ENCODE results near the gene VRK2. TPM values are rescaled to one million over a fixed set of nuclear protein-coding genes. Genes with fewer than 3 reads are reported as not detected.
"Not testable (repeated sequence)": the region's sequence is repeated elsewhere in the genome, so short reads cannot be mapped to it uniquely, and the experiment has no call there.

The VRK2 gene
- total RNA-seq, 1 donor from 2014 or later: 25.6 TPM

DNA sequence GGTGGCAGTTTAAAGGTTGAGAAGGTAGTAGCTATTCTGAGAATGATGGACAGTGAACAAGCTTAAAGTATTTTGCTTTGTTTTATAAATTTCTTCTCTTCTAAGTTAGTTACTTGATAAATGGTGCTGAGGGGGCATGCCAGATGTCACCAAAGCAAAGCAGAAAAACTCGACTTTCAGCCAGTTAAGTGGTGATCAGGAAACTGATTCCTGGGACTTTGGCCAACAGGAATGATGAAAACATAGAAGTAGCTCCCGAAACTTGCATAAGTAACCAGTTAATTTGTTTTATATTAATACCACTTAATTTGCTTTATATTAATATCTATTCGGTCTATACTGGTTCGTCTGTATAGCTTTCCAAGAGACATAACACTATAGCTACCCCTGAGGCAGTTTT is 111.9 kb downstream of the VRK2 start:
- peaks cover 15% of the 10 kb centered on the region for H3K36me3 Mint-ChIP-seq (ENCODE audit: low read depth)

DNA sequence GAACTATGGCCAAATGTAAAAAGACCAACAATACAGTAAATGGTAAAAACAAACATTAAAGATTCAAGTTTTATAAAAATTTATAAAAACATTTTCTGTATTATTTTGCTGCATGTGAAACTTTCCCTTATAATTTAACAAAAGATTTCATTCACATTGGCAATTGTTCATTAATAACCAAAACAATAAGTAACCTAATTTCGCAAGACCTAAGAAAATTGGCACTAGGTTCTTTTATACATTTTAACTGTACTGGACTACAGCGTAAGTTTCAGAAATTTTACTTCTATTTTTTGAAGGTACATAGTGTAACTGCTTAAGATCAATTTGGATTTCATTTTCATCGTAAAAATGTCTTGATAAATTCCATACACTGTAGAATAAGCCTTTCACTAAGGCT is 117.3 kb downstream of the VRK2 start:
- Mint-ChIP-seq H3K36me3 (ENCODE audit: low read depth) (peaks cover 11% of the 10 kb centered on the region), H3K4me3 (no peak overlapping the region), H3K27me3 (ENCODE audit: insufficient read depth) (no peaks in the 10 kb centered on the region), H3K4me1 (ENCODE audit: low read depth) (no peaks in the 10 kb centered on the region), H3K27ac (no peak overlapping the region), H3K9me3 (no peaks in the 10 kb centered on the region)
- intact Hi-C loops (cut with micrococcal nuclease): no loop called here
- no peak for DNase-seq (ENCODE audit: low spot score)

More for the DNA sequence above, 111.9 kb downstream of the VRK2 start:
- no peaks in the 10 kb centered on the region for H3K4me1 Mint-ChIP-seq (ENCODE audit: low read depth)
- intact Hi-C loops (cut with micrococcal nuclease): no loop called here
- no peak overlapping the region for H3K27ac Mint-ChIP-seq
- no peaks in the 10 kb centered on the region for H3K27me3 Mint-ChIP-seq (ENCODE audit: insufficient read depth)
- DNase-seq (ENCODE audit: low spot score): no peak
- H3K9me3 Mint-ChIP-seq: no peaks in the 10 kb centered on the region
- H3K4me3 Mint-ChIP-seq: no peak overlapping the region

DNA sequence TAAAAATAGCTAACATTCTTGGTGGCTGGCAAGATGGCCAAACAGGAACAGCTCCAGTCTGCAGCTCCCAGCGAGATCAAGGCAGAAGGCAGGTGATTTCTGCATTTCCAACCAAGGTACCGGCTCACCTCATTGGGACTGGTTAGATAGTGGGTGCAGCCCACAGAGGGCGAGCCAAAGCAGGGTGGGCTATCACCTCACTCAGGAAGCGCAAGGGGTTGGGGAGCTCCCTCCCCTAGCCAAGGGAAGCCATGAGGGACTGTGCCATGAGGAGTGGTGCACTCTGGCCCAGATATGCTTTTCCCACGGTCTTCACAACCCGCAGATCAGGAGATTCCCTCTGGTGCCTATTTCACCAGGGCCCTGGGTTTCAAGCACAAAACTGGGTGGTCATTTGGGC is 121.5 kb downstream of the VRK2 start:
- DNase-seq (ENCODE audit: low spot score); H3K27ac Mint-ChIP-seq; H3K4me1 Mint-ChIP-seq (ENCODE audit: low read depth); intact Hi-C loops (cut with micrococcal nuclease); H3K36me3 Mint-ChIP-seq (ENCODE audit: low read depth); H3K27me3 Mint-ChIP-seq (ENCODE audit: insufficient read depth); H3K4me3 Mint-ChIP-seq: not testable (repeated sequence)
- H3K9me3 Mint-ChIP-seq: peaks cover 14% of the 10 kb centered on the region

DNA sequence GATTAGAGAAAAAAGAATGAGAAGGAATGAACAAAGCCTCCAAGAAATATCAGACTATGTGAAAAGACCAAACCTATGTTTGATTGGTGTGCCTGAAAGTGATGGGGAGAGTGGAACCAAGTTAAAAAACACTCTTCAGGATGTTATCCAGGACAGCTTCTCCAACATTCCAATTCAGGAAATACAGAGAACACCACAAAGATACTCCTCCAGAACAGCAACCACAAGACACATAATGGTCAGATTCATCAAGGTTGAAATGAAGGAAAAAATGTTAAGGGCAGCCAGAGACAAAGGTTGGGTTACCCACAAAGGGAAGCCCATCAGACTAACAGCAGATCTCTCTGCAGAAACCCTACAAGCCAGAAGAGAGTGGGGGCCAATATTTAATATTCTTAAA is 123.2 kb downstream of the VRK2 start:
- H3K27ac Mint-ChIP-seq; intact Hi-C loops (cut with micrococcal nuclease); H3K36me3 Mint-ChIP-seq (ENCODE audit: low read depth); H3K4me3 Mint-ChIP-seq; DNase-seq (ENCODE audit: low spot score); H3K27me3 Mint-ChIP-seq (ENCODE audit: insufficient read depth); H3K4me1 Mint-ChIP-seq (ENCODE audit: low read depth): not testable (repeated sequence)
- H3K9me3 Mint-ChIP-seq: peaks cover 20% of the 10 kb centered on the region

DNA sequence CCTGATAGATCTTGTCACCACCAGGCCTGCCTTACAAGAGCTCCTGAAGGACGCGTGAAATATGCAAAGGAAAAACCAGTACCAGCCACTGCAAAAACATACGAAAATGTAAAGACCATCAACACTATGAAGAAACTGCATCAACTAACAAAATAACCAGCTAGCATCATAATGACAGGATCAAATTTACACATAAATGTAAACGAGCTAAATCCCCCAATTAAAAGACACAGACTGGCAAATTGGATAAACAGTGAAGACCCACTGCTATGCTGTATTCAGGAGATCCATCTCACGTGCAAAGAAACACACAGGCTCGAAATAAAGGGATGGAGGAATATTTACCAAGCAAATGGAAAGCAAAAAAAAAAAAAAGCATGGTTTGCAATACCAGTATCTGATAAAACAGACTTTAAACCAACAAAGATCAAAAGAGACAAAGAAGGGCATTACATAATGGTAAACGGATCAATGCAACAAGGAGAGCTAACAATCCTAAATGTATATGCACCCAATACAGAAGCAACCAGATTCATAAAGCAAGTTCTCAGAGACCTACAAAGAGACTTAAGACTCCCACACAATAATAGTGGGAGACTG is 123.8 kb downstream of the VRK2 start:
- H3K36me3 Mint-ChIP-seq (ENCODE audit: low read depth); H3K27me3 Mint-ChIP-seq (ENCODE audit: insufficient read depth); H3K4me1 Mint-ChIP-seq (ENCODE audit: low read depth); DNase-seq (ENCODE audit: low spot score); intact Hi-C loops (cut with micrococcal nuclease); H3K27ac Mint-ChIP-seq; H3K4me3 Mint-ChIP-seq: not testable (repeated sequence)
- H3K9me3 Mint-ChIP-seq: peaks cover 20% of the 10 kb centered on the region

DNA sequence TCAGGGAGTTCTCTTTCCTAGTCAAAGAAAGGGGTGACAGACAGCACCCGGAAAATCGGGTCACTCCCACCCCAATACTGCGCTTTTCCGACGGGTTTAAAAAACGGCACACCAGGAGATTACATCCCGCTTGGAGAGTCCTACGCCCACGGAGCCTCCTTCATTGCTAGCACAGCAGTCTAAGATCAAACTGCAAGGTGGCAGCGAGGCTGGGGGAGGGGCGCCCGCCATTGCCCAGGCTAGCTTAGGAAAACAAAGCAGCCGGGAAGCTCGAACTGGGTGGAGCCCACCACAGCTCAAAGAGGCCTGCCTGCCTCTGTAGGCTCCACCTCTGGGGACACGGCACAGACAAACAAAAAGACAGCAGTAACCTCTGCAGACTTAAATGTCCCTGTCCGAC is 125.2 kb downstream of the VRK2 start:
- H3K36me3 Mint-ChIP-seq (ENCODE audit: low read depth); H3K27ac Mint-ChIP-seq; intact Hi-C loops (cut with micrococcal nuclease); H3K4me1 Mint-ChIP-seq (ENCODE audit: low read depth); H3K27me3 Mint-ChIP-seq (ENCODE audit: insufficient read depth); DNase-seq (ENCODE audit: low spot score); H3K4me3 Mint-ChIP-seq: not testable (repeated sequence)
- H3K9me3 Mint-ChIP-seq: peaks cover 20% of the 10 kb centered on the region

DNA sequence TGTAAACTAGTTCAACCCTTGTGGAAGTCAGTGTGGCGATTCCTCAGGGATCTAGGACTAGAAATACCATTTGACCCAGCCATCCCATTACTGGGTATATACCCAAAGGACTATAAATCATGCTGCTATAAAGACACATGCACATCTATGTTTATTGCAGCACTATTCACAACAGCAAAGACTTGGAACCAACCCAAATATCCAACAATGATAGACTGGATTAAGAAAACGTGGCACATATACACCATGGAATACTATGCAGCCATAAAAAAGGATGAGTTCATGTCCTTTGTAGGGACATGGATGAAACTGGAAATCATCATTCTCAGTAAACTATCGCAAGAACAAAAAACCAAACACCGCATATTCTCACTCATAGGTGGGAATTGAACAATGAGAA is 130.6 kb downstream of the VRK2 start:
- H3K4me3 Mint-ChIP-seq; H3K4me1 Mint-ChIP-seq (ENCODE audit: low read depth); H3K27ac Mint-ChIP-seq; intact Hi-C loops (cut with micrococcal nuclease); DNase-seq (ENCODE audit: low spot score); H3K36me3 Mint-ChIP-seq (ENCODE audit: low read depth); H3K27me3 Mint-ChIP-seq (ENCODE audit: insufficient read depth): not testable (repeated sequence)
- peaks cover 19% of the 10 kb centered on the region for H3K9me3 Mint-ChIP-seq

DNA sequence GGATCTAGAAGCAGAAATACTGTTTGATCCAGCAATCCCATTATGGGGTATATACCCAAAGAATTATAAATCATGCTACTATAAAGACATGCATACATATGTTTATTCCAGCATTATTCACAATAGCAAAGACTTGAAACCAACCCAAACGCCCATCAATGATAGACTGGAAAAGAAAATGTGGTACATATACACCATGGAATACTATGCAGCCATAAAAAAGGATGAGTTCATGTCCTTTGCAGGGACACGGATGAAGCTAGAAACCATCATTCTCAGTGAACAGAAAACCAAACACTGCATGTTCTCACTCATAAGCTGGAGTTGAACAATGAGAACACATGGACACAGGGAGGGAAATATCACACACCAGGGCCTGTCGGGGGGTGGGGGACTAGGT is 133.6 kb downstream of the VRK2 start:
- H3K9me3 Mint-ChIP-seq; H3K4me1 Mint-ChIP-seq (ENCODE audit: low read depth); H3K27ac Mint-ChIP-seq; H3K36me3 Mint-ChIP-seq (ENCODE audit: low read depth); H3K27me3 Mint-ChIP-seq (ENCODE audit: insufficient read depth); H3K4me3 Mint-ChIP-seq; DNase-seq (ENCODE audit: low spot score); intact Hi-C loops (cut with micrococcal nuclease): not testable (repeated sequence)

DNA sequence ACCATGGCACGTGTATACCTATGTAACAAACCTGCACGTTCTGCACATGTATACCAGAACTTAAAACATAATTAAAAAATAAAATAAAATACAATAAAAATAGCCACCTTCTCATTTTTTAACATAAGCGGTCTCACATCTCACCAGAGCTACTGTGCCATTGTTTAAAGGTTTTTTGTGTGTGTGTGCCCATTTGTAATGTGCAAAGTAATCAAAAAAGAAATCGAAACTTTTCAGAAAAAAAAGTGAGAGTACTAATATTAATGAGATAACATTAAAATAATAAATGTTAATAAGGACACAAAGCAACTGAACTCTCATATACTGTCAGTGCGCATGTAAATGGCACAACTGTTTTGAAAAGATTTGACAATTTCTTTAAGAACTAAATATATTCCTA is 134.0 kb downstream of the VRK2 start:
- Mint-ChIP-seq H3K4me1 (ENCODE audit: low read depth) (no peaks in the 10 kb centered on the region), H3K27me3 (ENCODE audit: insufficient read depth) (no peaks in the 10 kb centered on the region), H3K4me3 (no peak overlapping the region), H3K9me3 (peaks cover 10% of the 10 kb centered on the region), H3K36me3 (ENCODE audit: low read depth) (no peaks in the 10 kb centered on the region), H3K27ac (no peak overlapping the region)
- no peak for DNase-seq (ENCODE audit: low spot score)
- intact Hi-C loops (cut with micrococcal nuclease): no loop called here

DNA sequence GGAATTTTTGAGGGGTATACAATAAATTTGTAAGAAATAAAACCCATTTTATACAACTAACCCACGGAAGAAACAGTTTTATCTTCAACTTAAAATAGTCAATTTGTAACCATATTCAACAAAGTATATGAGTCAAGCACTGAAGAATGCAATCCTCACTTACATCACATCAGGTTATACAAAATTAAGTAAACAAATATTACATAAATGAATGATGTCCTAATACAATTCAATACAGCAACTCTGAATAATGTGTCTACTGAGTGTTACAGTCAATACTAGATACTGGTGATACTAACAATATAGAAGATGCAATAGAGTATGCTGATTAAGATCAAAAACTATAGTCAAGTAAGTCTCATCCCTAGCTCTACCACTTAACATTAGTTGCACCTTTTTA is 135.9 kb downstream of the VRK2 start:
- Mint-ChIP-seq H3K27ac (no peak overlapping the region), H3K27me3 (ENCODE audit: insufficient read depth) (no peaks in the 10 kb centered on the region), H3K36me3 (ENCODE audit: low read depth) (peaks cover 2% of the 10 kb centered on the region), H3K9me3 (peaks cover 10% of the 10 kb centered on the region), H3K4me1 (ENCODE audit: low read depth) (no peaks in the 10 kb centered on the region), H3K4me3 (no peak overlapping the region)
- intact Hi-C loops (cut with micrococcal nuclease): no loop called here
- no peak for DNase-seq (ENCODE audit: low spot score)

DNA sequence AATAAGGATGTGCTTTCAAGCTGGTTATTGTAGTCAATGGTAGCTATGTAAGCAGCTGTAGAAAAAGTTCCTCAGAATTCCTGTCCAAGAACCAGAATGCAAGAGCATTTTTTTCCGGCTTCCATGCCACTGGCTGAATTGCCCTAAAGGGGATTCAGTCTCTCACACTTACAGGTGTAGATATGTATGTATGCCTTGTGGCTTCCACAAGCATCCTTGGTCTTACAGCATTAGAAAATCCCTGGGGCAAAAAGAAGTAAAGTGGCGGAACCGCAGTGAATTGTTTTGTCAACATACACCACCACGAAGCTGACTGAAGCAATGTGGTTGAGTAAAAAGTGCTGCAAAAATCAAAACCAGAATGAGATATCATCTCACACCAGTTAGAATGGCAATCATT is 139.9 kb downstream of the VRK2 start:
- H3K9me3 Mint-ChIP-seq: no peaks in the 10 kb centered on the region
- no peaks in the 10 kb centered on the region for H3K4me1 Mint-ChIP-seq (ENCODE audit: low read depth)
- no peaks in the 10 kb centered on the region for H3K27me3 Mint-ChIP-seq (ENCODE audit: insufficient read depth)

DNA sequence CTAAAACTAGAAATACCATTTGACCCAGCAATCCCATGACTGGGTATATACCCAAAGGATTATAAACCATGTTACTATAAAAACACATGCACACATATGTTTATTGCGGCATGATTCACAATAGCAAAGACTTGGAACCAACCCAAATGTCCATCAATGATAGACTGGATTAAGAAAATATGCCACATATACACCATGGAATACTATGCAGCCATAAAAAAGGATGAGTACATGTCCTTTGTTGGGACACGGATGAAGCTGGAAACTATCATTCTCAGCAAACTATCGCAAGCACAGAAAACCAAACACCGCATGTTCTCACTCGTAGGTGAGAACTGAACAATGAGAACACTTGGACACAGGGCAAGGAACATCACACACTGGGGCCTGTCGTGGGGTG is 140.4 kb downstream of the VRK2 start:
- H3K27ac Mint-ChIP-seq; H3K27me3 Mint-ChIP-seq (ENCODE audit: insufficient read depth); H3K4me3 Mint-ChIP-seq; H3K36me3 Mint-ChIP-seq (ENCODE audit: low read depth); intact Hi-C loops (cut with micrococcal nuclease); H3K4me1 Mint-ChIP-seq (ENCODE audit: low read depth); DNase-seq (ENCODE audit: low spot score); H3K9me3 Mint-ChIP-seq: not testable (repeated sequence)

More for the DNA sequence above, 139.9 kb downstream of the VRK2 start:
- intact Hi-C loops (cut with micrococcal nuclease): no loop called here
- Mint-ChIP-seq H3K4me3 (no peak overlapping the region), H3K27ac (no peak overlapping the region), H3K36me3 (ENCODE audit: low read depth) (peaks cover 2% of the 10 kb centered on the region)
- no peak for DNase-seq (ENCODE audit: low spot score)

DNA sequence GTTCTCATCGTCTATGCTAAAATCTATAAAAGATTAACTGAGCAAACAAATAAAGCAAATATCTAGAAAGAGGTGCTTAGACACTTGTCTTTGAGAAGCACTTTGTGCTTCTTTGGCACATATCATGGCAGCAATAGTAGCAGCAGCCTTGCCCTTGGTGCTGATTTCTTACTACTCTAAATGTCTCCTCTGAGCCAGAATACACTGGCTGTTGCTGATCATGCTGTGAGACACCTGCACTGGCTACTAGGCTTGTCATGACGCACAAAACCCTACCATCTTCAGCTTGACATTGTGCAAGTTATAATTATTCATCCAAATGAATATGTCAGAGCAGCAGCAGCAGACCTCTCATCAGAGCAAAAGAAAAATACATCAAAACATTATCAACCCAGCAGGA is 147.9 kb downstream of the VRK2 start:
- Mint-ChIP-seq H3K36me3 (ENCODE audit: low read depth) (peaks cover 1% of the 10 kb centered on the region), H3K4me3 (no peak overlapping the region), H3K4me1 (ENCODE audit: low read depth) (no peaks in the 10 kb centered on the region), H3K27ac (no peak overlapping the region), H3K9me3 (no peaks in the 10 kb centered on the region), H3K27me3 (ENCODE audit: insufficient read depth) (no peaks in the 10 kb centered on the region)
- DNase-seq (ENCODE audit: low spot score): no peak
- intact Hi-C loops (cut with micrococcal nuclease): no loop called here

DNA sequence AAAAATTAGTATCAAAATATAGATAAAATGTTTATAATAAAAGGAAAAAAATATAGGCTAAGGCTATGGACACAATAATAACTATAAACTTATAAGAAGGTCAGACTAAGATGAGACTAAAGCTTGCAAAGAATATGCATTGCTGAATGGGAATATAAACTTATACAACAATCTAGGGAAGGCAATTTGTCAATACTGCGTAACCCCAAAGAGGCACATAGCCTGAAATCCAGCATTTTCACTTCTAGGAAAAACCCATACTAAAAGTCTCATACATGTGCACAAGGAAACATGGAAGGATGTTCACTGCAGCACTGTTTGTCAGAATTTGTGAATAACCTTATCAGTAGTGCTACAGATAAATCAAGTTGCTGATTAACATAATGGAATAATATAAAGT is 149.1 kb downstream of the VRK2 start:
- no peaks in the 10 kb centered on the region for H3K27me3 Mint-ChIP-seq (ENCODE audit: insufficient read depth)
- H3K9me3 Mint-ChIP-seq: no peaks in the 10 kb centered on the region
- peaks cover 1% of the 10 kb centered on the region for H3K36me3 Mint-ChIP-seq (ENCODE audit: low read depth)
- H3K4me3 Mint-ChIP-seq: no peak overlapping the region
- no peak overlapping the region for H3K27ac Mint-ChIP-seq
- intact Hi-C loops (cut with micrococcal nuclease): no loop called here
- no peaks in the 10 kb centered on the region for H3K4me1 Mint-ChIP-seq (ENCODE audit: low read depth)
- no peak for DNase-seq (ENCODE audit: low spot score)
